Lower leg skin (tissue), 4 donors: Measurements from ENCODE around the gene KATNA1. TPM values are rescaled to one million over a fixed set of nuclear protein-coding genes. Genes with fewer than 3 reads are reported as not detected.

Experiments
- DNase-seq, 2 donors: peaks; one replicate each; pipeline ENCODE4 v3.0.0-alpha.2; 2019; ENCODE audit warnings: low spot score in 2 of 2
- H3K4me3 ChIP-seq: fragments of 200-600 bp; sonication (generic); 2 replicates; pipeline ENCODE4 v1.5.1; 2017; ENCODE audit warnings: mild to moderate bottlenecking, low read depth; ENCODE audit not compliant: poor library complexity, severe bottlenecking
- CTCF ChIP-seq, 3 donors: fragments of 450-650 bp; IDR thresholded peaks; one replicate each; pipeline ENCODE4 v1.5.1; 2016; ENCODE audit warnings: antibody characterized with exemption in 3 of 3, mild to moderate bottlenecking in 3 of 3, moderate library complexity in 2 of 3
- POLR2A ChIP-seq, 2 donors: fragments of 450-650 bp; IDR thresholded peaks; one replicate each; pipeline ENCODE4 v1.6.1; 2016 to 2017; ENCODE audit warnings: antibody characterized with exemption in 2 of 2, mild to moderate bottlenecking in 1 of 2, moderate library complexity in 1 of 2
- WGBS, 2 donors: methylation state at CpG; one replicate each; pipeline ENCODE4 v1.1.5; 2018; 5-methylcytosine and 5-hydroxymethylcytosine counted together
- intact Hi-C: fragments of 100-400 bp; cut with DNase I; formaldehyde crosslinking; loops from one replicate; pipeline ENCODE4 v1.15.0; 2023; ENCODE audit warnings: low total_unique reads
- total RNA-seq, 4 donors: library from RNA; depleted of rRNA; stranded (reverse); fragments of >200 nt; gene quantifications; one replicate each; pipeline ENCODE4 v1.1.0, GENCODE V29; 2016

Gene KATNA1
- total RNA-seq, 4 donors from 2014 or later, result 19.2 to 25.7 (median 23.3) TPM

GRCh38 chr6:149628875-149629510 is 19.5 kb downstream of the KATNA1 start:
- TF ChIP-seq CTCF (IDR thresholded peaks at IDR 0.05) (no peak), POLR2A (IDR thresholded peaks at IDR 0.05) (no peak)
- intact Hi-C loops, result no loop called here
- WGBS, 2 donors, result 84 to 92% methylated on average over 4 of the region's 4 CpGs

GRCh38 chr6:149627672-149628071 is 20.8 kb downstream of the KATNA1 start:
- intact Hi-C loops, result no loop called here
- DNase-seq, result no peak
- TF ChIP-seq POLR2A (IDR thresholded peaks at IDR 0.05) (no peak), CTCF (IDR thresholded peaks at IDR 0.05) (no peak)
- no peak overlapping the region for H3K4me3 ChIP-seq

More at GRCh38 chr6:149628875-149629510, 19.5 kb downstream of the KATNA1 start:
- no peak overlapping the region for H3K4me3 ChIP-seq
- no peak for DNase-seq

GRCh38 chr6:149615805-149616204 is 32.7 kb downstream of the KATNA1 start:
- WGBS, 2 donors, result 68 to 77% methylated on average over 5 of the region's 5 CpGs
- TF ChIP-seq POLR2A (IDR thresholded peaks at IDR 0.05) (no peak), CTCF (IDR thresholded peaks at IDR 0.05) (no peak)
- no peak for DNase-seq
- intact Hi-C loops, result no loop called here
- H3K4me3 ChIP-seq, result no peak overlapping the region

GRCh38 chr6:149614337-149614736 is 34.2 kb downstream of the KATNA1 start:
- TF ChIP-seq CTCF (IDR thresholded peaks at IDR 0.05) (no peak), POLR2A (IDR thresholded peaks at IDR 0.05) (no peak)
- no peak overlapping the region for H3K4me3 ChIP-seq
- WGBS, 2 donors, result 71 to 73% methylated on average over 4 of the region's 4 CpGs
- intact Hi-C loops, result no loop called here
- DNase-seq, result no peak

- intact Hi-C loops, result no loop called here
- WGBS, 2 donors, result 90 to 93% methylated on average over 7 of the region's 7 CpGs
- no peak for DNase-seq
- TF ChIP-seq POLR2A (IDR thresholded peaks at IDR 0.05), result no peak
- H3K4me3 ChIP-seq, result no peak overlapping the region
These were observed 40.0 kb downstream of the KATNA1 start for GRCh38 chr6:149608381-149608982.

- H3K4me3 ChIP-seq, result no peak overlapping the region
- 96 to 97% methylated on average over 4 of the region's 4 CpGs for WGBS, 2 donors
- no peak for TF ChIP-seq CTCF (IDR thresholded peaks at IDR 0.05)
- TF ChIP-seq POLR2A (IDR thresholded peaks at IDR 0.05), result no peak
- intact Hi-C loops, result no loop called here
- DNase-seq, result no peak
These were observed 48.0 kb downstream of the KATNA1 start for GRCh38 chr6:149600508-149600907.
